ENCODE data around the gene RDH12. TPM values are rescaled to one million over a fixed set of nuclear protein-coding genes. Genes with fewer than 3 reads are reported as not detected.

RDH12 gene
- total RNA-seq, 1 donor from 2014 or later, result not detected

DNA sequence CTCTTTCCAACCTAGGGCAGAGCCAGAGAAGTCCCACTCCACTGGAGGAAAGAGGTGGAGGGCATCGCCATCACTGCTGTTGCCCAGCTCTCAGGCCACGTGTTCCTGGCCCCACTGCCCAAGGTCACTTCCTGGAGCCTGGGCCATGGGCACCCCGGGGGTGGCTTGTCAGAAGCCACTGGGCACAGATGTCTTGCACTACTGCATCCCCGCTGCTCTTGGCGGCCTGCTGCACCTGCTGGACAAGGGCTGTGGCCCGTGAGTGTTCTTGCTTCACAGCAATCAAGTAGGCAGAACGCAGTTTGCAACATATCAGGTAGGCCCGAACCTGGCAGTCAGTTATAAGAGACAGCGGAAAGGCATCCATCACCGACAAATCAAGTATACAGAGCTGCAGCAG, 46.6 kb downstream of the RDH12 start:
- DNase-seq (ENCODE audit: low read depth, low spot score), result no peak
- H3K27ac Mint-ChIP-seq (ENCODE audit: unreplicated experiment), result no peak overlapping the region
- H3K4me3 Mint-ChIP-seq, result no peak overlapping the region
- H3K4me1 Mint-ChIP-seq, result no peaks in the 10 kb centered on the region
- H3K27me3 Mint-ChIP-seq (ENCODE audit: low read depth), result no peaks in the 10 kb centered on the region
- H3K36me3 Mint-ChIP-seq (ENCODE audit: low read depth), result peaks cover 25% of the 10 kb centered on the region
- no peaks in the 10 kb centered on the region for H3K9me3 Mint-ChIP-seq
- TF ChIP-seq, protein P1, sequence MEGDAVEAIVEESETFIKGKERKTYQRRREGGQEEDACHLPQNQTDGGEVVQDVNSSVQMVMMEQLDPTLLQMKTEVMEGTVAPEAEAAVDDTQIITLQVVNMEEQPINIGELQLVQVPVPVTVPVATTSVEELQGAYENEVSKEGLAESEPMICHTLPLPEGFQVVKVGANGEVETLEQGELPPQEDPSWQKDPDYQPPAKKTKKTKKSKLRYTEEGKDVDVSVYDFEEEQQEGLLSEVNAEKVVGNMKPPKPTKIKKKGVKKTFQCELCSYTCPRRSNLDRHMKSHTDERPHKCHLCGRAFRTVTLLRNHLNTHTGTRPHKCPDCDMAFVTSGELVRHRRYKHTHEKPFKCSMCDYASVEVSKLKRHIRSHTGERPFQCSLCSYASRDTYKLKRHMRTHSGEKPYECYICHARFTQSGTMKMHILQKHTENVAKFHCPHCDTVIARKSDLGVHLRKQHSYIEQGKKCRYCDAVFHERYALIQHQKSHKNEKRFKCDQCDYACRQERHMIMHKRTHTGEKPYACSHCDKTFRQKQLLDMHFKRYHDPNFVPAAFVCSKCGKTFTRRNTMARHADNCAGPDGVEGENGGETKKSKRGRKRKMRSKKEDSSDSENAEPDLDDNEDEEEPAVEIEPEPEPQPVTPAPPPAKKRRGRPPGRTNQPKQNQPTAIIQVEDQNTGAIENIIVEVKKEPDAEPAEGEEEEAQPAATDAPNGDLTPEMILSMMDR (conservative IDR thresholded peaks at IDR 0.05), result no peak

DNA sequence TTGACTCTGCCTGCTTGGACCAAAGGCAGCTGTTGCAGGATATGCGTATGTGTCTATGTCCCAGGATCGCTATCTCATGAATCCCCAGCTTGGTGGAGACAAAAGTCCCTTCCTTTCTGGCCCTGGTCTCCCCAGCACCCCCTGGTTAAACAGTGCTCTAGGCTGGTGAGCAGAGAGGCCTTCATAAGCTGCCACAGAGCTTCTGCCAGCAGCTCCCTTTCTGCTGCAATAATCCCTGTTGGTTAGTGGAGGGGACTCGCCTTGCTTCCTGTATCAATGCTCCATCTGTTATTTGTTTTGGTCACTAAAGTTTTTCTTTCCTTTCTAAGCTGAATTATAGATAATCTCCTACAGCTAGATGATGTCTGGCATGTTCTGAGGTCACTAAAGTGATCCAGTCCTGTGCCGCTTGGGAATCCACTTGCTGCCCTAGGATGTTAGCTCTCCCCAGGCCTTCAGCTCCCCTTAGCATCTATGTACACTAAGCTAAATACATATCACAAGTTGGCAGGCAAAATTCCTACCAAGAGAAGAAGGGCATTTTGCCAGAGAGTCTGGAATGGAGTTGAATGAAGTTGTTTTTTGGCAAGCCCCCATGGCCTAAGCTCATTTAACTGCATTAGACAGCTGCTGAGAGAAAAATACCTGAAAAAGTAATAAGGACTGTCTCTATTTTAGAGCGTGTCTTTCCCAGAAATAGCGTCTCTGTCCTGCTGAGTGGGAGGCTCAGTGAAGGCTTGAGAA, 47.8 kb downstream of the RDH12 start:
- Mint-ChIP-seq H3K36me3 (ENCODE audit: low read depth) (peaks cover 25% of the 10 kb centered on the region), H3K9me3 (no peaks in the 10 kb centered on the region), H3K27me3 (ENCODE audit: low read depth) (no peaks in the 10 kb centered on the region), H3K27ac (ENCODE audit: unreplicated experiment) (no peak overlapping the region), H3K4me3 (no peak overlapping the region), H3K4me1 (no peaks in the 10 kb centered on the region)
- TF ChIP-seq, protein P1 (conservative IDR thresholded peaks at IDR 0.05), result no peak
- DNase-seq (ENCODE audit: low read depth, low spot score), result no peak

DNA sequence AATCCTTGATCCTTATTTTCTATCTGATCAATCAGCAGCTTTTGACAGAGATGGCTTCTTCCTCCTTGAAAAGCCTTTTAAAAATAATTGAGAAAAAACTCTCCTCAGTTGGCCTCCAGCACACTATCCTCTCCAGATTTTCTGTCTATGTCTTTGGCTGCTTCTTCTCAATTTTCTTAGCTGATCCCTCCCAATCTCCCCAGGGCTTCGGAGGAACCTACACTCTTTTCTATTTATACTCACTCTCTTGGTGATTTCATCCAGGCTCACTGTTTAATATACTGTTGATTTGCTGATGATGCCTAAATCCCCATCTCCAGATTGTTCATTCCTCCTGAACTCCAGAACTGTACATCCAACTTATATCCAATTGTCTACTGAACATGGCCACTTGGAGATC, 54.8 kb downstream of the RDH12 start:
- TF ChIP-seq, protein P1 (conservative IDR thresholded peaks at IDR 0.05), result no peak
- no peaks in the 10 kb centered on the region for H3K27me3 Mint-ChIP-seq (ENCODE audit: low read depth)
- H3K4me3 Mint-ChIP-seq, result no peak overlapping the region
- H3K9me3 Mint-ChIP-seq, result no peaks in the 10 kb centered on the region
- no peak for DNase-seq (ENCODE audit: low read depth, low spot score)
- H3K4me1 Mint-ChIP-seq, result no peaks in the 10 kb centered on the region
- peaks cover 18% of the 10 kb centered on the region for H3K36me3 Mint-ChIP-seq (ENCODE audit: low read depth)
- no peak overlapping the region for H3K27ac Mint-ChIP-seq (ENCODE audit: unreplicated experiment)

DNA sequence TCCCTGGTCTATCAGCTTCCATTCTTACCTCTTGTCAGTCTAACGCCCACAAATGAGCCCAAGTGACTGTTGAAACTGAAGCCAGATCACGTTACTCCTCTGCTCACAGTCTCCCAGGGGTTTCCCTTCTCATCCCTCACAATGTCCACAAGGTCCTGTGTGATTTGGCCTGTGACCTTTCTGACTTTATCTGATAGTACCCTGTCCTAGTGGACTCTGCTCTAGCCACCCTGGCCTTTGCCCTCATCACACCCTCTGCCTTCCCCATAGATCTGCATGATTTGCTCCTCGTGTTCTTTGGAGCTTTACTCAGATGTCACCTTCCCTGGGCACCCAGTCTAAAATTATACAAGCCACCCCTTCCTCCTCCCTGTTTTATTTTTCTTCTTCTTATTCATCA, 55.5 kb downstream of the RDH12 start:
- Mint-ChIP-seq H3K4me1 (no peaks in the 10 kb centered on the region), H3K27ac (ENCODE audit: unreplicated experiment) (peak overlapping the region; percentile 36), H3K4me3 (no peak overlapping the region), H3K27me3 (ENCODE audit: low read depth) (no peaks in the 10 kb centered on the region), H3K36me3 (ENCODE audit: low read depth) (peaks cover 15% of the 10 kb centered on the region), H3K9me3 (no peaks in the 10 kb centered on the region)
- DNase-seq (ENCODE audit: low read depth, low spot score), result no peak
- TF ChIP-seq, protein P1 (conservative IDR thresholded peaks at IDR 0.05), result no peak

DNA sequence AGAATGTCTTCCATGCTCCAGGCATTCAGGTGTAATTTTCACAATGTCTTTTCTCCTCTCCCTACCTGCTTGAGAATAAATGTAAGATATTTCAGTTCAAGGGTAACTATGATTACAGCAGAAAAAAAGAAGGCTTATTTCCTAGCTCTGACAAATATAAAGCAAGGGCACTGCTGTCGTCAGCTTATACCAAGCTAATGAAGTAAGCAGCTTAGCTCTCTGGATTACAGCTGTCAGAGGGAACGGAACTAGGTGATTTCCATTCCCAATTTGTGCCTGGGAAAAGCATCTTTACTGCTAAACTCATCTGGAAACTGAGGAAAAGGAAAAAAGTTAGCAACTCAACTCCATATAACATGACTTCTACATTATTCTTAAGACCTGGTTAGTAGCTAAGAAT, 58.2 kb downstream of the RDH12 start:
- no peaks in the 10 kb centered on the region for H3K9me3 Mint-ChIP-seq
- H3K4me1 Mint-ChIP-seq, result no peaks in the 10 kb centered on the region
- no peak overlapping the region for H3K4me3 Mint-ChIP-seq
- H3K27ac Mint-ChIP-seq (ENCODE audit: unreplicated experiment), result no peak overlapping the region
- TF ChIP-seq, protein P1 (conservative IDR thresholded peaks at IDR 0.05), result no peak
- peaks cover 11% of the 10 kb centered on the region for H3K36me3 Mint-ChIP-seq (ENCODE audit: low read depth)
- no peak for DNase-seq (ENCODE audit: low read depth, low spot score)
- no peaks in the 10 kb centered on the region for H3K27me3 Mint-ChIP-seq (ENCODE audit: low read depth)
